Skeletal muscle cell (primary cell): ENCODE measurements around the gene SNRPD2.
A peak's percentile ranks its signal among the peaks of the same experiment; 100 is the strongest.
"Not testable (repeated sequence)": the region's sequence is repeated elsewhere in the genome, so short reads cannot be mapped to it uniquely, and the experiment has no call there.

Source experiments
- DNase-seq: peaks from one replicate; pipeline ENCODE4 v3.0.0-alpha.2; 2010; ENCODE audit warnings: low read depth
- H3K4me3 ChIP-seq: 2 replicates; pipeline ENCODE4 v1.5.1; 2011; ENCODE audit warnings: low read depth, mild to moderate bottlenecking, control low read depth, low read length, moderate library complexity

SNRPD2 gene

GRCh38 chr19:45691516-45692186 is at the start of gene SNRPD2:
Gene SNRPD2 (minus strand): TSS chr19:45691953. CDS start chr19:45691888, 65 bp downstream.
- H3K4me3 ChIP-seq: peak within 1 kb of the TSS; percentile 97
- DNase-seq: peak; percentile 78

GRCh38 chr19:45739498-45740439 is 48.0 kb upstream of the SNRPD2 start:
- H3K4me3 ChIP-seq: no peak overlapping the region
- no peak for DNase-seq

GRCh38 chr19:45733160-45733810 is 41.5 kb upstream of the SNRPD2 start, which contains the start of gene MEIOSIN:
Gene MEIOSIN (plus strand): TSS chr19:45733439. CDS start chr19:45735377, 1,938 bp downstream.
- no peak for DNase-seq
- H3K4me3 ChIP-seq: no peak within 1 kb of the TSS

- H3K4me3 ChIP-seq: peak within 1 kb of the TSS; percentile 66
- peak; percentile 96 for DNase-seq
Observed at GRCh38 chr19:45730368-45731288, 38.9 kb upstream of the SNRPD2 start, which contains the start of gene FBXO46. Gene FBXO46 (minus strand): TSS chr19:45730896. CDS start chr19:45713495, 17,401 bp downstream.

DNA sequence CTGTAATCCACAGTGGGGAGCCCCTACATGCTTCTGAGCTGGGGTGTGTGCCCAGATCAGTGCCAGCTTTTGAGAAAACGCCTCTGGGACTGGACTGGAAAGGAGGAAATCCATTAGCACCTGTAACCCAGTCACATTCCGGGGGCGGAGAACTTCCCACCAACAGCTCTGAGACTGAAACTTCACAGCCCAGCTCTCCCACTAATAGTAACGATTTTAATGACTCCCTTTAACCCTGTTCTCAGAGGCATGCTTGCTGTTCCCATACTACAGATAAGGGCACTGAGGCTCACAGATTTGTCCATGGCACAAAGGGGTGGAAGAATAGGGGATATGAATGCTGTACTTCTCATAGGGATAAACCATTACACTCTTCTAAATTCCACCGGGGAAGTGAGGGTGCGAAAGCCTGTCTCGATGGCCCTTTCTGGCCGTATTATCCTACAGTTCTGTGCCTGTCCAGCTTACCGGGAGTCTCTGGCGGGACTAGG is 38.1 kb upstream of the SNRPD2 start:
- DNase-seq: no peak
- H3K4me3 ChIP-seq: peak overlapping the region; percentile 66

DNA sequence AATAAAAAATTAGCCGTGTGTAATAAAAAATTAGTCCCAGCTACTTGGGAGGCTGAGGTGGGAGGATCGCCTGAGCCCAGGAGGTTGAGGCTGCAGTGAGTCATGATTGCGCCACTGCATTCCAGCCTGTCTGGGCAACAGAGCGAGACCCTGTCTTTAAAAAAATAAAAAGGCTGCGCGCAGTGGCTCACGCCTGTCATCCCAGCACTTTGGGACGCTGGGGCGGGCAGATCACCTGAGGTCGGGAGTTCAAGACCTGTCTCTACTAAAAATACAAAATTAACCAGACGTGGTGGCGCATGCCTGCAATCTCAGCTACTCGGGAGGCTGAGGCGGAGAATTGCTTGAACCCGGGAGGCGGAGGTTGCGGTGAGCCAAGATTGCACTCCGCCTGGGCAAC is 36.9 kb upstream of the SNRPD2 start:
- DNase-seq, H3K4me3 ChIP-seq: not testable (repeated sequence)

DNA sequence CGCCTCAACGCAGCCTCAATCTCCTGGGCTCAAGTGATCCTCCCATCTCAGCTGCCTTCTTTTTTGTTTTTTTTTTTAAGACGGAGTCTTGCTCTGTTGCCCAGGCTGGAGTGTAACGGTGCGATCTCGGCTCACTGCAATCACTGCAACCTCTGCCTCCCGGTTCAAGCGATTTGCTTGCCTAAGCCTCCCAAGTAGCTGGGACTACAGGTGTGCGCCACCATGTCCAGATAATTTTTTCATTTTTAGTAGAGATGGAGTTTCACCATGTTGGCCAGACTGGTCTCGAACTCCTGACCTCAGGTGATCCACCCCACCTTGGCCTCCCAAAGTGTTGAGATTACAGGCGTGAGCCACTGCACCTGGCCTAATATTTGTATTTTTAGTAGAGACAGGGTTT is 28.3 kb upstream of the SNRPD2 start:
- not testable (repeated sequence) for DNase-seq, H3K4me3 ChIP-seq

- DNase-seq: no peak
- H3K4me3 ChIP-seq: peak overlapping the region; percentile 92
Observed at GRCh38 chr19:45717983-45718650, 26.4 kb upstream of the SNRPD2 start.

DNA sequence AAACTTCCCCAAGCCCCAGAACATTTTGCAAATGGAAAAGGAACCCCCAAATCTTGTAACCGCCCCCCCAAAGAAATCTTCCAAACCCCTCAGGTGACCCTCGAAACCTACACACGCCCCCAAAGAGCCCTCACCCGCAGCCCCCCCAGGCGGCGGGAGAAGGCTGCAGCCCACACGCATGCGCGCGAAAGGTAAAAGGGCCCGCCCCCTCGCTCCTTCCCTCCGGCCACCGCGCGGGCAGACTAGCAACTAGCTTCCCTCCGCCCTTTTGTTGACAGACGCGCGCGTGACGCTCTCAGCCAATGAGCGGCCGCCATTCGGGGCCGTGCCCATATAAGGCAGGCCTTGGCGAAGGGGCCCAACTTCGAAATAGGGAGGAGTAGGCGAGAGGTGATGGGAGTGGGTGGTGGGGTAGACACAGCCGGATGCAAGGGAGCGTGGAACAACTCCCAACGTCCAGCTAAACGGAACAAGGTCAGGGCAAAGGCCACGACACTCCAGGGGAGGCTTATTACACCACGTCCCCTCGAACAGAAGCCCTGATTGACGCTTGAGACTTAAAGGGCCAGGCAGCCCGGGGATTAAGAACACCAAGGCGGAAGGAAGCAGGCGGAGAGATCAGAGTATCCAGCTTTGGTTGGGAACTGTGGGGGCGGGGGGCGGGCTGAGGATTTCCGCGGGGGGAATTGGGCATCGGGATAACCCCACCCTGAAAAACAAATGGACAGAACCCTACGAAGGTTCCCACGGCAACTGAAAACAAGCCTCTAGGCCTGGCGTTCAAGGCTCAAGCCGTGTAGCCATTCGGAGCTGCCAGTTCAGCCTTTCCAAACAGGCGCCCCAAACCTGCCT is 25.6 kb upstream of the SNRPD2 start:
- H3K4me3 ChIP-seq: peak overlapping the region; percentile 92
- peak; percentile 99 for DNase-seq

DNA sequence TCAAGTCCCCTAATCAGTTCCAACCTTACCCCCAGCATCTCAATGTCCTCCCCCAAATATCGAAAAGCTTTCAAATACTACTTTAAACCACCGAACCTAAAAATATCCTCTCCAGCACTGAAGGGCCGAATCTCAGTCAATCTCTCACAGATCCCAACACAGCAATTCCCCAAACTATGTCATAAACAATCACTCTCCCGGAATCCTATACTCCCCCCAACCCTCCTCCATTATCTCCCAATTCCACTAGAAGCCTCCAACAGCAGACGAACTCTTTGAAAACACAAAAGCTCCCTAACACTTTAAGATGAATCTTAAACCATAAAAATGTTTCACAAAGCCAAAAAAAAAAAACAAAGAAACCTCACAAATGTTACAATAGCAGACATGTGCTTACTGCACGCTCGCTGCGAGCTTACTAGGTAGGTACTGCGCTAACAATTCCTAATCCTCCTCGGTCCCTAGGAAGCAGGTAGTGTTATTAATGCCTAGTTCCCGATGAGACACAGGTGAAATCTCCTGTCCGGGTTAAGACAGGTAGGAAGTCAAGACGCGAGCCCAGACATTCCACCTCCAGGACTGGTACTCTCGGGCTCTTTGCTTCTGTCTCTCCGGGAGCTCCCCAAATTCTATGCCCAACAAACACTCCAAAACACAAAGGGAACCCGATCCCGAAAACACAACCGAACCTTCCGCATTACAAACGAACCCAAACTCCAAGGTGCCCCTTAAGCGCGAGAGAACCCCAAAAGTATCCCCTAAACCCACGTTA is 24.8 kb upstream of the SNRPD2 start:
- DNase-seq: no peak
- peak overlapping the region; percentile 92 for H3K4me3 ChIP-seq

GRCh38 chr19:45715139-45715538 is 23.4 kb upstream of the SNRPD2 start:
- H3K4me3 ChIP-seq: no peak overlapping the region
- no peak for DNase-seq

- DNase-seq: no peak
Observed at GRCh38 chr19:45713141-45713540, 21.4 kb upstream of the SNRPD2 start.

DNA sequence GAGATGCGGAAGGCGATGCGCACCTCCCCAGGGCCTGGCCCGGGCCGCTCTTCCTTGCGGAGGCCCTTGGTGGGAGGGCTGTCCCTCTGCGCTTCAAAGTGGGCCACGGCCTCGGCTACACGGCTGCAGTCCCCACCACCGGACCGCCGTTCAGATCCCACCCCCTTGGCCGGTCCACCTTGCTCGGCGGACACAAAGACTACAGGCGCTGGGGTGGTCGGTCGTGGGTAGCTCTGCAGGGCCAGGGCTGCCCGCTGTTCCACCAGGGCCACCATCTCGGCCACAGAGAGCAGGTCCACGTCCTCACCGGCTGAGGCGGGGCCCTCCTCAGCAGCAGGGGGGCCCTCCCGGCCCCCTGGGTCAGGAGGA is 20.9 kb upstream of the SNRPD2 start:
- no peak for DNase-seq
- no peak overlapping the region for H3K4me3 ChIP-seq

More at GRCh38 chr19:45713141-45713540, 21.4 kb upstream of the SNRPD2 start:
- H3K4me3 ChIP-seq: no peak overlapping the region

GRCh38 chr19:45711851-45712698 is 20.3 kb upstream of the SNRPD2 start:
- no peak for DNase-seq
- H3K4me3 ChIP-seq: no peak overlapping the region

DNA sequence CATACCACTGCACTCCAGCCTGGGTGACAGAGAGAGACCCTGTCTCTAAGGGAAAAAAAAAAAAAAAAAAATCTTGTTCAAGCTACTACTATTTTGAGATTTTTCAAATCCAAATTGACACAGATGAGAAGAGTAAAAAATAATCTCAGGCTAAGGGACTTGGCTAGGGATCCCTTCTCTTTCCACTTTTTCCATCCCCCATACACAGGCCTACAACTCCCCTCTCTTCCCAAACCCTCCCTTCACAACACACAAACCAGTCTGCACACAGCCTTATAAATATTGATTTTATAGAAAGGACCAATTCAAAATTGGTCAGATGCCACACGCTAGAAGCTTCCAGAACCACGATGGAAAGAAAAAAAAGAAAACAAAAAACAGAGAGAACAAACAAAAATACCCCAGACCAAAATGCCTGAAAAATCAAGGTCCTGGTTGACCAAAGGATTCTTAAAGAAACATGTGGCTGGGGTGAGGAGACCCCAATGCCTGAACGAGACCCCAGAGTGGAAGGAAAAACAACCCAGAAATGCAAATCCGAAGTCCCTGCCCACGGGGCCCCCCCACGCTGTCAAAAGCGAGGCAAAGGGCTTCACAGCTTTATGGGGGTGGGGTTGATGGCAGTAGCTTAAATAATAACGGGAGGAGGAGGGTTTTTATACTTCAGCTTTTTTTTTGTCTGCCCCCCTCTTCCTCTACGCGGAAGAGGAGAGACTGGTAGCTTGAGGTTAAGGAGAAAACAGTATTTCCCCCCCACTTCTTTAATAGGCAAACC is 18.8 kb upstream of the SNRPD2 start:
- H3K4me3 ChIP-seq: no peak overlapping the region
- no peak for DNase-seq
